OCI-LY1 (cell line): Measurements from ENCODE around the gene SLC11A1.

ENCODE experiments used
- EZH2 ChIP-seq: fragments of 200-600 bp; sonication (generic), shearing (Covaris generic); IDR thresholded peaks from 2 replicates; pipeline ENCODE4 v1.8.0; 2017; ENCODE audit warnings: borderline replicate concordance, mixed run types, mild to moderate bottlenecking, antibody characterized with exemption, low read length, moderate library complexity, mixed read lengths
- TF ChIP-seq, protein P1 (sequence below): fragments of 200-600 bp; sonication (generic), shearing (Covaris generic); IDR thresholded peaks from 2 replicates; pipeline ENCODE4 v1.5.1; 2017; ENCODE audit warnings: mild to moderate bottlenecking, antibody characterized with exemption, low read length, moderate library complexity, mixed read lengths

- TF ChIP-seq, protein P1, sequence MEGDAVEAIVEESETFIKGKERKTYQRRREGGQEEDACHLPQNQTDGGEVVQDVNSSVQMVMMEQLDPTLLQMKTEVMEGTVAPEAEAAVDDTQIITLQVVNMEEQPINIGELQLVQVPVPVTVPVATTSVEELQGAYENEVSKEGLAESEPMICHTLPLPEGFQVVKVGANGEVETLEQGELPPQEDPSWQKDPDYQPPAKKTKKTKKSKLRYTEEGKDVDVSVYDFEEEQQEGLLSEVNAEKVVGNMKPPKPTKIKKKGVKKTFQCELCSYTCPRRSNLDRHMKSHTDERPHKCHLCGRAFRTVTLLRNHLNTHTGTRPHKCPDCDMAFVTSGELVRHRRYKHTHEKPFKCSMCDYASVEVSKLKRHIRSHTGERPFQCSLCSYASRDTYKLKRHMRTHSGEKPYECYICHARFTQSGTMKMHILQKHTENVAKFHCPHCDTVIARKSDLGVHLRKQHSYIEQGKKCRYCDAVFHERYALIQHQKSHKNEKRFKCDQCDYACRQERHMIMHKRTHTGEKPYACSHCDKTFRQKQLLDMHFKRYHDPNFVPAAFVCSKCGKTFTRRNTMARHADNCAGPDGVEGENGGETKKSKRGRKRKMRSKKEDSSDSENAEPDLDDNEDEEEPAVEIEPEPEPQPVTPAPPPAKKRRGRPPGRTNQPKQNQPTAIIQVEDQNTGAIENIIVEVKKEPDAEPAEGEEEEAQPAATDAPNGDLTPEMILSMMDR: no peak
- no peak for TF ChIP-seq EZH2
These were observed 19.5 kb upstream of the SLC11A1 start for GRCh38 chr2:218362606-218363005.
